ENCODE results near the gene TTLL8.

TTLL8 gene

GRCh38 chr22:50016308-50016987 lies 41.6 kb downstream of the TTLL8 start:
- no peak for DNase-seq

GRCh38 chr22:50015451-50016307 lies 42.4 kb downstream of the TTLL8 start:
- no peak for DNase-seq

- DNase-seq, result no peak
These were observed 43.3 kb downstream of the TTLL8 start for GRCh38 chr22:50014655-50015401.

- no peak for DNase-seq
These were observed 44.0 kb downstream of the TTLL8 start for GRCh38 chr22:50014053-50014501.

GRCh38 chr22:50012211-50013181 lies 45.6 kb downstream of the TTLL8 start, which contains the start of gene IL17REL:
Gene IL17REL, minus strand, starts transcription at chr22:50012765. Its CDS starts 119 bp downstream, at chr22:50012646.
- no peak for DNase-seq

GRCh38 chr22:50011447-50012210 lies 46.5 kb downstream of the TTLL8 start:
- no peak for DNase-seq

GRCh38 chr22:50010676-50011446 lies 47.2 kb downstream of the TTLL8 start:
- DNase-seq, result no peak

GRCh38 chr22:50009765-50010675 lies 48.1 kb downstream of the TTLL8 start:
- no peak for DNase-seq

- DNase-seq, result no peak
These were observed 48.8 kb downstream of the TTLL8 start for GRCh38 chr22:50009251-50009650.

GRCh38 chr22:50008151-50009040 lies 49.7 kb downstream of the TTLL8 start:
- DNase-seq, result no peak

- DNase-seq, result no peak
These were observed 51.0 kb downstream of the TTLL8 start for GRCh38 chr22:50007057-50007511.

GRCh38 chr22:50004918-50005317 lies 53.2 kb downstream of the TTLL8 start:
- DNase-seq, result no peak

GRCh38 chr22:50002791-50003190 lies 55.3 kb downstream of the TTLL8 start:
- no peak for DNase-seq

GRCh38 chr22:50001388-50002231 lies 56.5 kb downstream of the TTLL8 start:
- no peak for DNase-seq

GRCh38 chr22:50000587-50001387 lies 57.3 kb downstream of the TTLL8 start:
- no peak for DNase-seq

GRCh38 chr22:49999946-50000586 lies 58.0 kb downstream of the TTLL8 start:
- DNase-seq, result no peak

Data from bone marrow (tissue), 2 donors.